AG09319 (cell line): ENCODE results near the gene CBLB.
A peak's percentile ranks its signal among the peaks of the same experiment; 100 is the strongest.

Source experiments
- DNase-seq: peaks from one replicate; pipeline ENCODE4 v3.0.0-alpha.2; 2010; ENCODE audit warnings: low read depth; ENCODE audit errors: extremely low read depth
- CTCF ChIP-seq: IDR thresholded peaks from 2 replicates; pipeline ENCODE4 v1.5.1; 2011; ENCODE audit warnings: low read depth, mild to moderate bottlenecking, inconsistent platforms, low read length, moderate library complexity

The CBLB gene

GRCh38 chr3:105906836-105907235, 38.0 kb upstream of the CBLB start:
- TF ChIP-seq CTCF: no peak
- DNase-seq: peak; percentile 43

GRCh38 chr3:105906345-105906744, 37.5 kb upstream of the CBLB start:
- TF ChIP-seq CTCF: no peak
- no peak for DNase-seq

GRCh38 chr3:105905328-105905727, 36.5 kb upstream of the CBLB start:
- TF ChIP-seq CTCF: no peak
- no peak for DNase-seq

GRCh38 chr3:105904678-105905284, 36.0 kb upstream of the CBLB start:
- no peak for TF ChIP-seq CTCF
- no peak for DNase-seq

- DNase-seq: no peak
- no peak for TF ChIP-seq CTCF
Measured at GRCh38 chr3:105904251-105904650, 35.4 kb upstream of the CBLB start.

- no peak for DNase-seq
- no peak for TF ChIP-seq CTCF
Measured at GRCh38 chr3:105899516-105899915, 30.7 kb upstream of the CBLB start.

GRCh38 chr3:105891101-105891500, 22.3 kb upstream of the CBLB start:
- DNase-seq: no peak
- no peak for TF ChIP-seq CTCF
